HepG2 (cell line): ENCODE results near the gene WBP1. TPM values are rescaled to one million over a fixed set of nuclear protein-coding genes. Genes with fewer than 3 reads are reported as not detected.
A peak's percentile ranks its signal among the peaks of the same experiment; 100 is the strongest.

Source experiments
- ATM ChIP-seq: fragments of 450-650 bp; IDR thresholded peaks from 2 replicates; pipeline ENCODE4 v1.7.1; 2017; ENCODE audit warnings: mild to moderate bottlenecking, borderline replicate concordance
- BCLAF1 ChIP-seq: fragments of 450-650 bp; IDR thresholded peaks from 2 replicates; pipeline ENCODE4 v1.6.1; 2017; ENCODE audit warnings: mild to moderate bottlenecking
- FOXA3 ChIP-seq: IDR thresholded peaks from 2 replicates; pipeline ENCODE4 v1.6.1; 2016; ENCODE audit warnings: missing genetic modification reagents, missing compliant biosample characterization
- HMG20B ChIP-seq: conservative IDR thresholded peaks from 2 replicates; pipeline ENCODE4 v1.6.1; 2016; ENCODE audit warnings: missing genetic modification reagents, missing compliant biosample characterization
- PHF20 ChIP-seq: sonication (generic); formaldehyde crosslinking; IDR thresholded peaks from 2 replicates; pipeline ENCODE4 v1.5.0; 2020; ENCODE audit warnings: mild to moderate bottlenecking, missing genetic modification reagents
- SP4 ChIP-seq: sonication (generic); formaldehyde crosslinking; IDR thresholded peaks from 2 replicates; pipeline ENCODE4 v1.8.1; 2023; ENCODE audit warnings: mild to moderate bottlenecking, missing genetic modification reagents
- SRY ChIP-seq: sonication (generic); formaldehyde crosslinking; IDR thresholded peaks from 2 replicates; pipeline ENCODE4 v1.8.0; 2022; ENCODE audit warnings: mild to moderate bottlenecking, missing genetic modification reagents
- TGIF2 ChIP-seq: IDR thresholded peaks from 2 replicates; pipeline ENCODE4 v1.6.1; 2016; ENCODE audit warnings: control low read depth, missing compliant biosample characterization
- ZFP36 ChIP-seq: fragments of 150-350 bp; IDR thresholded peaks from 2 replicates; pipeline ENCODE4 v1.6.1; 2018; ENCODE audit warnings: borderline replicate concordance, low read length, low read depth; ENCODE audit not compliant: partially characterized antibody
- ZNF414 ChIP-seq: sonication (generic); formaldehyde crosslinking; IDR thresholded peaks from 2 replicates; pipeline ENCODE4 v1.5.0; 2020; ENCODE audit warnings: missing genetic modification reagents
- ZNF792 ChIP-seq: IDR thresholded peaks from 2 replicates; pipeline ENCODE4 v1.6.1; 2016
- ZSCAN31 ChIP-seq: sonication (generic); formaldehyde crosslinking; IDR thresholded peaks from 2 replicates; pipeline ENCODE4 v1.5.0; 2020; ENCODE audit warnings: low read depth, mild to moderate bottlenecking, missing genetic modification reagents
- polyA plus RNA-seq, 8 experiments: library from polyadenylated mRNA; depleted of rRNA in 3 of 8; stranded (reverse) in 7 of 8; unstranded in 1 of 8; fragments of >200 nt; fragmentation: Illumina TruSeq in 4 of 8; extraction: Trizol in 4 of 8; gene quantifications; 2 replicates each; pipeline versions ENCODE4 v1.2.1 to v1.2.3, GENCODE V29; 2011 to 2016; ENCODE audit warnings: low read depth in 4 of 8, missing spikeins in 1 of 8, mixed read lengths in 1 of 8; ENCODE audit not compliant: insufficient read depth in 1 of 8
- total RNA-seq, 5 experiments: library from RNA; depleted of rRNA; stranded (reverse); fragments of >200 nt; fragmentation: Illumina TruSeq; extraction: Trizol; gene quantifications; 2 replicates each; pipeline ENCODE4 v1.2.3, GENCODE V29; 2016; ENCODE audit warnings: low read depth in 1 of 5
- TF ChIP-seq, protein P1 (sequence below): sonication (generic); formaldehyde crosslinking; IDR thresholded peaks from 2 replicates; pipeline ENCODE4 v1.9.0; 2021; ENCODE audit warnings: mild to moderate bottlenecking, missing genetic modification reagents
- TF ChIP-seq, protein P2 (sequence below): sonication (generic); formaldehyde crosslinking; IDR thresholded peaks from 2 replicates; pipeline ENCODE4 v1.4.0; 2020; ENCODE audit warnings: missing genetic modification reagents
- TF ChIP-seq, protein P3 (sequence below): sonication (generic); formaldehyde crosslinking; IDR thresholded peaks from 2 replicates; pipeline ENCODE4 v1.8.1; 2022; ENCODE audit warnings: low read depth, mild to moderate bottlenecking, missing genetic modification reagents

Gene WBP1
- total and polyA plus RNA-seq, 2 of the 13 experiments (the other 11 are each of a cell fraction or from before 2014, with no cell fraction given) = 38.8 to 85.7 TPM

DNA sequence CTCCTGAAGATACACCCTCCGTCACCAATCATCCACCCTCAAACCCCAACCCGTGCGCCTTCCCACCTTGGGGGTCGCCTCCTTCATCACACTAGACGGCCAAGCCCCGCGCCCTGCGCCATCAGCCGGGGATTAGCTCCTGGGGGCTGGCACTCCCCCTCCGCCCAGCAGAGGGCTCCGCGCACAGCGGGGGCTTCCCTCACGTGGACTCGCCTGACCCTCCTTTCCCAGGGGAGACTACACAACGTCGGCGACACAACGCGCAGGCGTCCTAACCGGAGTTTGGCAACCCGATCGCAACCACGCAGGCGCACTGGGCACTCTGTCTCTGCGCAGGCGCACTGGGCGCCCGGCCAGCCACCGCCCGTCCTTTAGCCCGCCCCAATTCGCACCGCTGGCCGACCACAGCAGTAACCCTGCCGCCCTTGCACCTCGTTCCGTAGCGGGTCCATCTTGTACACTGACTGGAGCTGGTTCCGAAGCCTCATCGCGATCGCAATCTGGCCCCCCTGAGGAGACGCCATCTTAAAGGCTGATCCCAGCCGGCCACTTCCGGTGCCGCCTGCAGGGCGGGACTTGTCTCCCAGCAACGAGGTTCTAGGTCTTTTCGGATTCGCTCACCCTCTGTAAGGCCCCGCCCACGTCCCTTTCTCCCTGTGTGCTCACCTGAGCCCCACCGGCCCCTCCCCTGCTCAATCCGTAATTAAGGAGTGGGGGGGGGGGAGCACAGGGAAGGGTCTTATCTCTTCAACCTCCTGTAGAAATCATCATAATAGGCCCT is 49.1 kb downstream of the WBP1 start, which contains the start of gene PCGF1 (continued):
- TF ChIP-seq, protein P1, sequence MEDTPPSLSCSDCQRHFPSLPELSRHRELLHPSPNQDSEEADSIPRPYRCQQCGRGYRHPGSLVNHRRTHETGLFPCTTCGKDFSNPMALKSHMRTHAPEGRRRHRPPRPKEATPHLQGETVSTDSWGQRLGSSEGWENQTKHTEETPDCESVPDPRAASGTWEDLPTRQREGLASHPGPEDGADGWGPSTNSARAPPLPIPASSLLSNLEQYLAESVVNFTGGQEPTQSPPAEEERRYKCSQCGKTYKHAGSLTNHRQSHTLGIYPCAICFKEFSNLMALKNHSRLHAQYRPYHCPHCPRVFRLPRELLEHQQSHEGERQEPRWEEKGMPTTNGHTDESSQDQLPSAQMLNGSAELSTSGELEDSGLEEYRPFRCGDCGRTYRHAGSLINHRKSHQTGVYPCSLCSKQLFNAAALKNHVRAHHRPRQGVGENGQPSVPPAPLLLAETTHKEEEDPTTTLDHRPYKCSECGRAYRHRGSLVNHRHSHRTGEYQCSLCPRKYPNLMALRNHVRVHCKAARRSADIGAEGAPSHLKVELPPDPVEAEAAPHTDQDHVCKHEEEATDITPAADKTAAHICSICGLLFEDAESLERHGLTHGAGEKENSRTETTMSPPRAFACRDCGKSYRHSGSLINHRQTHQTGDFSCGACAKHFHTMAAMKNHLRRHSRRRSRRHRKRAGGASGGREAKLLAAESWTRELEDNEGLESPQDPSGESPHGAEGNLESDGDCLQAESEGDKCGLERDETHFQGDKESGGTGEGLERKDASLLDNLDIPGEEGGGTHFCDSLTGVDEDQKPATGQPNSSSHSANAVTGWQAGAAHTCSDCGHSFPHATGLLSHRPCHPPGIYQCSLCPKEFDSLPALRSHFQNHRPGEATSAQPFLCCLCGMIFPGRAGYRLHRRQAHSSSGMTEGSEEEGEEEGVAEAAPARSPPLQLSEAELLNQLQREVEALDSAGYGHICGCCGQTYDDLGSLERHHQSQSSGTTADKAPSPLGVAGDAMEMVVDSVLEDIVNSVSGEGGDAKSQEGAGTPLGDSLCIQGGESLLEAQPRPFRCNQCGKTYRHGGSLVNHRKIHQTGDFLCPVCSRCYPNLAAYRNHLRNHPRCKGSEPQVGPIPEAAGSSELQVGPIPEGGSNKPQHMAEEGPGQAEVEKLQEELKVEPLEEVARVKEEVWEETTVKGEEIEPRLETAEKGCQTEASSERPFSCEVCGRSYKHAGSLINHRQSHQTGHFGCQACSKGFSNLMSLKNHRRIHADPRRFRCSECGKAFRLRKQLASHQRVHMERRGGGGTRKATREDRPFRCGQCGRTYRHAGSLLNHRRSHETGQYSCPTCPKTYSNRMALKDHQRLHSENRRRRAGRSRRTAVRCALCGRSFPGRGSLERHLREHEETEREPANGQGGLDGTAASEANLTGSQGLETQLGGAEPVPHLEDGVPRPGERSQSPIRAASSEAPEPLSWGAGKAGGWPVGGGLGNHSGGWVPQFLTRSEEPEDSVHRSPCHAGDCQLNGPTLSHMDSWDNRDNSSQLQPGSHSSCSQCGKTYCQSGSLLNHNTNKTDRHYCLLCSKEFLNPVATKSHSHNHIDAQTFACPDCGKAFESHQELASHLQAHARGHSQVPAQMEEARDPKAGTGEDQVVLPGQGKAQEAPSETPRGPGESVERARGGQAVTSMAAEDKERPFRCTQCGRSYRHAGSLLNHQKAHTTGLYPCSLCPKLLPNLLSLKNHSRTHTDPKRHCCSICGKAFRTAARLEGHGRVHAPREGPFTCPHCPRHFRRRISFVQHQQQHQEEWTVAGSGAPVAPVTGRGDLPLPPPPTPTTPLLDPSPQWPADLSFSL (CRISPR knock-in tag) = peak; percentile 90
- TF ChIP-seq PHF20 (peak; percentile 87), HMG20B (CRISPR knock-in tag) (peak; percentile 59), ZSCAN31 (CRISPR knock-in tag) (peak; percentile 96), BCLAF1 (no peak), FOXA3 (CRISPR knock-in tag) (peak; percentile 75), ZNF792 (CRISPR knock-in tag) (peak; percentile 56; the same call in 1 of the 2 replicates), TGIF2 (CRISPR knock-in tag) (peak; percentile 82), ATM (no peak), SRY (peak; percentile 50; the same call in 1 of the 2 replicates), SP4 (CRISPR knock-in tag) (peak; percentile 89), ZFP36 (no peak), ZNF414 (CRISPR knock-in tag) (peak; percentile 77; the same call in 1 of the 2 replicates)
- TF ChIP-seq, protein P2, sequence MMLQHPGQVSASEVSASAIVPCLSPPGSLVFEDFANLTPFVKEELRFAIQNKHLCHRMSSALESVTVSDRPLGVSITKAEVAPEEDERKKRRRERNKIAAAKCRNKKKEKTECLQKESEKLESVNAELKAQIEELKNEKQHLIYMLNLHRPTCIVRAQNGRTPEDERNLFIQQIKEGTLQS (CRISPR knock-in tag) = no peak; the same call in 1 of the 2 replicates
- TF ChIP-seq, protein P3, sequence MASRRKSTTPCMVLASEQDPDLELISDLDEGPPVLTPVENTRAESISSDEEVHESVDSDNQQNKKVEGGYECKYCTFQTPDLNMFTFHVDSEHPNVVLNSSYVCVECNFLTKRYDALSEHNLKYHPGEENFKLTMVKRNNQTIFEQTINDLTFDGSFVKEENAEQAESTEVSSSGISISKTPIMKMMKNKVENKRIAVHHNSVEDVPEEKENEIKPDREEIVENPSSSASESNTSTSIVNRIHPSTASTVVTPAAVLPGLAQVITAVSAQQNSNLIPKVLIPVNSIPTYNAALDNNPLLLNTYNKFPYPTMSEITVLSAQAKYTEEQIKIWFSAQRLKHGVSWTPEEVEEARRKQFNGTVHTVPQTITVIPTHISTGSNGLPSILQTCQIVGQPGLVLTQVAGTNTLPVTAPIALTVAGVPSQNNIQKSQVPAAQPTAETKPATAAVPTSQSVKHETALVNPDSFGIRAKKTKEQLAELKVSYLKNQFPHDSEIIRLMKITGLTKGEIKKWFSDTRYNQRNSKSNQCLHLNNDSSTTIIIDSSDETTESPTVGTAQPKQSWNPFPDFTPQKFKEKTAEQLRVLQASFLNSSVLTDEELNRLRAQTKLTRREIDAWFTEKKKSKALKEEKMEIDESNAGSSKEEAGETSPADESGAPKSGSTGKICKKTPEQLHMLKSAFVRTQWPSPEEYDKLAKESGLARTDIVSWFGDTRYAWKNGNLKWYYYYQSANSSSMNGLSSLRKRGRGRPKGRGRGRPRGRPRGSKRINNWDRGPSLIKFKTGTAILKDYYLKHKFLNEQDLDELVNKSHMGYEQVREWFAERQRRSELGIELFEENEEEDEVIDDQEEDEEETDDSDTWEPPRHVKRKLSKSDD = peak; percentile 13; the same call in 1 of the 2 replicates
